ENCODE results near the gene PRDM9.

DNA sequence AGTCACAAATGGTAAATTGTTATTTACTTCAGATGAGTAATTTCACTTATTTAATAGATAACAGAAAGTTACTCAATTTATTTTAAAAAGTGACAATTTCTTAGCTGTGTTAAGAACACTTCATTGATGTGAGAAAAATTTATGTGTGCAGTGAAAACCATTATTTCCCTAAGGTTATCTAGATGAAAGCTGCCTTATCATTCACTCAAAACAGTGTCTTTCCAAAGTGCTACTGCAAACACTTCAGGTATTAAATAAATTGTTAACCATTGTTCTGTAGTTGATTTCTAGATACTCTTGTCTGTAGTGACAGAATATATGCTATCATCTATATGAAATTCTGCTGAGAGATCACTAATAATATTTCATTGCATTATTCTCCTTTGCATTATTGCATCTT lies 33.5 kb upstream of the PRDM9 start:
- TF ChIP-seq, protein P1, sequence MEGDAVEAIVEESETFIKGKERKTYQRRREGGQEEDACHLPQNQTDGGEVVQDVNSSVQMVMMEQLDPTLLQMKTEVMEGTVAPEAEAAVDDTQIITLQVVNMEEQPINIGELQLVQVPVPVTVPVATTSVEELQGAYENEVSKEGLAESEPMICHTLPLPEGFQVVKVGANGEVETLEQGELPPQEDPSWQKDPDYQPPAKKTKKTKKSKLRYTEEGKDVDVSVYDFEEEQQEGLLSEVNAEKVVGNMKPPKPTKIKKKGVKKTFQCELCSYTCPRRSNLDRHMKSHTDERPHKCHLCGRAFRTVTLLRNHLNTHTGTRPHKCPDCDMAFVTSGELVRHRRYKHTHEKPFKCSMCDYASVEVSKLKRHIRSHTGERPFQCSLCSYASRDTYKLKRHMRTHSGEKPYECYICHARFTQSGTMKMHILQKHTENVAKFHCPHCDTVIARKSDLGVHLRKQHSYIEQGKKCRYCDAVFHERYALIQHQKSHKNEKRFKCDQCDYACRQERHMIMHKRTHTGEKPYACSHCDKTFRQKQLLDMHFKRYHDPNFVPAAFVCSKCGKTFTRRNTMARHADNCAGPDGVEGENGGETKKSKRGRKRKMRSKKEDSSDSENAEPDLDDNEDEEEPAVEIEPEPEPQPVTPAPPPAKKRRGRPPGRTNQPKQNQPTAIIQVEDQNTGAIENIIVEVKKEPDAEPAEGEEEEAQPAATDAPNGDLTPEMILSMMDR (IDR thresholded peaks at IDR 0.05 in 4 of 5, conservative IDR thresholded peaks at IDR 0.05 in 1 of 5) = no peak
- no peak for TF ChIP-seq POLR2A (IDR thresholded peaks at IDR 0.05)

All from gastrocnemius medialis (tissue), 4 donors.